Neural cell (in vitro differentiated cells): Measurements from ENCODE around the gene MAPT. TPM values are rescaled to one million over a fixed set of nuclear protein-coding genes. Genes with fewer than 3 reads are reported as not detected.

ENCODE experiments used
- H2AFZ ChIP-seq: fragments of 200-600, 300-800 bp; sonication (generic), shearing (Covaris generic); 2 replicates; pipeline ENCODE4 v1.6.0; 2014; ENCODE audit warnings: low read depth, mild to moderate bottlenecking, antibody characterized with exemption, low read length, moderate library complexity
- H3F3A ChIP-seq: fragments of 200-600 bp; shearing (Covaris generic); 2 replicates; pipeline ENCODE4 v1.6.1; 2016; ENCODE audit warnings: mild to moderate bottlenecking, moderate library complexity, mixed read lengths, antibody characterized with exemption, low read length; ENCODE audit not compliant: insufficient read depth, poor library complexity, severe bottlenecking
- H3K27ac ChIP-seq: fragments of 200-600, 300-800 bp; sonication (generic), shearing (Covaris generic); 2 replicates; pipeline ENCODE4 v1.5.1; 2014; ENCODE audit warnings: mild to moderate bottlenecking, low read length, moderate library complexity
- H3K27me3 ChIP-seq: fragments of 300-800, 200-600 bp; sonication (generic), shearing (Covaris generic); 2 replicates; pipeline ENCODE4 v1.6.0; 2014; ENCODE audit warnings: mild to moderate bottlenecking, low read depth, low read length, moderate library complexity; ENCODE audit not compliant: insufficient read depth
- H3K36me3 ChIP-seq: fragments of 300-800, 200-600 bp; sonication (generic), shearing (Covaris generic); 2 replicates; pipeline ENCODE4 v1.5.1; 2014; ENCODE audit warnings: mild to moderate bottlenecking, antibody characterized with exemption, low read length, moderate library complexity; ENCODE audit not compliant: insufficient read depth
- H3K4me2 ChIP-seq: fragments of 300-800, 200-600 bp; sonication (generic), shearing (Covaris generic); 2 replicates; pipeline ENCODE4 v1.6.0; 2014; ENCODE audit warnings: mild to moderate bottlenecking, low read length
- H3K4me3 ChIP-seq: fragments of 300-800, 200-600 bp; sonication (generic), shearing (Covaris generic); 2 replicates; pipeline ENCODE4 v1.5.1; 2014; ENCODE audit warnings: mild to moderate bottlenecking, low read length, moderate library complexity
- H3K79me2 ChIP-seq: fragments of 200-600 bp; shearing (Covaris generic); replicated peaks from 2 replicates; pipeline ENCODE4 v1.6.0; 2014; ENCODE audit warnings: mild to moderate bottlenecking, low read length, moderate library complexity; ENCODE audit not compliant: insufficient read depth
- H3K9ac ChIP-seq: fragments of 300-800, 200-600 bp; sonication (generic), shearing (Covaris generic); 2 replicates; pipeline ENCODE4 v1.6.1; 2016; ENCODE audit warnings: mild to moderate bottlenecking, low read length, mixed read lengths
- H3K9me2 ChIP-seq: fragments of 200-600 bp; shearing (Covaris generic); 2 replicates; pipeline ENCODE4 v1.6.1; 2016; ENCODE audit warnings: mild to moderate bottlenecking, low read length, mixed read lengths; ENCODE audit not compliant: insufficient read depth
- H3K9me3 ChIP-seq: fragments of 200-600, 300-800 bp; sonication (generic), shearing (Covaris generic); 2 replicates; pipeline ENCODE4 v1.6.1; 2016; ENCODE audit warnings: mild to moderate bottlenecking, mixed run types, low read length, moderate library complexity, mixed read lengths
- H4K20me1 ChIP-seq: fragments of 200-600 bp; shearing (Covaris generic); 2 replicates; pipeline ENCODE4 v1.6.1; 2016; ENCODE audit warnings: mild to moderate bottlenecking, mixed run types; ENCODE audit not compliant: insufficient read depth
- EP300 ChIP-seq: fragments of 450-650 bp; conservative IDR thresholded peaks from 2 replicates; pipeline ENCODE4 v1.6.1; 2014; ENCODE audit warnings: antibody characterized with exemption, mild to moderate bottlenecking, moderate library complexity; ENCODE audit not compliant: poor library complexity, severe bottlenecking
- EZH2 ChIP-seq: fragments of 200-600, 300-800 bp; shearing (Covaris generic), sonication (generic); IDR thresholded peaks from 2 replicates; pipeline ENCODE4 v1.6.1; 2014; ENCODE audit warnings: antibody characterized with exemption, low read length, borderline replicate concordance, mild to moderate bottlenecking; ENCODE audit not compliant: insufficient read depth, poor library complexity, severe bottlenecking
- MXI1 ChIP-seq: fragments of 450-650 bp; conservative IDR thresholded peaks from 2 replicates; pipeline ENCODE4 v1.6.1; 2014; ENCODE audit warnings: antibody characterized with exemption, mild to moderate bottlenecking; ENCODE audit not compliant: poor library complexity, severe bottlenecking
- POLR2AphosphoS5 ChIP-seq: IDR thresholded peaks from 2 replicates; pipeline ENCODE4 v1.6.1; 2012
- RAD21 ChIP-seq: fragments of 450-650 bp; conservative IDR thresholded peaks from 2 replicates; pipeline ENCODE4 v1.6.1; 2014; ENCODE audit warnings: antibody characterized with exemption, mild to moderate bottlenecking, moderate library complexity
- SMC3 ChIP-seq: fragments of 450-650 bp; conservative IDR thresholded peaks from 2 replicates; pipeline ENCODE4 v1.6.1; 2014; ENCODE audit warnings: antibody characterized with exemption, mild to moderate bottlenecking, moderate library complexity; ENCODE audit not compliant: poor library complexity
- TAF1 ChIP-seq: IDR thresholded peaks from 2 replicates; pipeline ENCODE4 v1.6.1; 2012; ENCODE audit warnings: low read depth
- polyA plus RNA-seq: library from polyadenylated mRNA; depleted of rRNA; stranded (reverse); fragments of >200 nt; gene quantifications from 2 replicates; pipeline ENCODE4 v1.2.3, GENCODE V29; 2014
- TF ChIP-seq, protein P1 (sequence below): IDR thresholded peaks from 2 replicates; pipeline ENCODE4 v1.6.1; 2012; ENCODE audit warnings: borderline replicate concordance
- TF ChIP-seq, protein P2 (sequence below): fragments of 450-650 bp; IDR thresholded peaks from 2 replicates; pipeline ENCODE4 v1.5.1; 2014; ENCODE audit warnings: antibody characterized with exemption, mild to moderate bottlenecking, moderate library complexity; ENCODE audit not compliant: poor library complexity, severe bottlenecking

The MAPT gene
- polyA plus RNA-seq, 1 donor from 2014 or later: 94.5 TPM

DNA sequence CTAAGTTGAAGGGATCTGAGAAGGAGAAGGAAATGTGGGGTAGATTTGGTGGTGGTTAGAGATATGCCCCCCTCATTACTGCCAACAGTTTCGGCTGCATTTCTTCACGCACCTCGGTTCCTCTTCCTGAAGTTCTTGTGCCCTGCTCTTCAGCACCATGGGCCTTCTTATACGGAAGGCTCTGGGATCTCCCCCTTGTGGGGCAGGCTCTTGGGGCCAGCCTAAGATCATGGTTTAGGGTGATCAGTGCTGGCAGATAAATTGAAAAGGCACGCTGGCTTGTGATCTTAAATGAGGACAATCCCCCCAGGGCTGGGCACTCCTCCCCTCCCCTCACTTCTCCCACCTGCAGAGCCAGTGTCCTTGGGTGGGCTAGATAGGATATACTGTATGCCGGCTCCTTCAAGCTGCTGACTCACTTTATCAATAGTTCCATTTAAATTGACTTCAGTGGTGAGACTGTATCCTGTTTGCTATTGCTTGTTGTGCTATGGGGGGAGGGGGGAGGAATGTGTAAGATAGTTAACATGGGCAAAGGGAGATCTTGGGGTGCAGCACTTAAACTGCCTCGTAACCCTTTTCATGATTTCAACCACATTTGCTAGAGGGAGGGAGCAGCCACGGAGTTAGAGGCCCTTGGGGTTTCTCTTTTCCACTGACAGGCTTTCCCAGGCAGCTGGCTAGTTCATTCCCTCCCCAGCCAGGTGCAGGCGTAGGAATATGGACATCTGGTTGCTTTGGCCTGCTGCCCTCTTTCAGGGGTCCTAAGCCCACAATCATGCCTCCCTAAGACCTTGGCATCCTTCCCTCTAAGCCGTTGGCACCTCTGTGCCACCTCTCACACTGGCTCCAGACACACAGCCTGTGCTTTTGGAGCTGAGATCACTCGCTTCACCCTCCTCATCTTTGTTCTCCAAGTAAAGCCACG, 133.0 kb downstream of the MAPT start:
- Histone ChIP-seq H3K4me3 (no peak overlapping the region), H4K20me1 (peaks cover 4% of the 10 kb centered on the region), H3K4me2 (no peak overlapping the region), H3K27me3 (no peaks in the 10 kb centered on the region), H3K9ac (no peak overlapping the region), H3K27ac (no peak overlapping the region), H3K9me3 (no peaks in the 10 kb centered on the region), H3K36me3 (peaks cover 26% of the 10 kb centered on the region), H3F3A (no peaks in the 10 kb centered on the region), H3K79me2 (no peaks in the 10 kb centered on the region), H3K9me2 (no peaks in the 10 kb centered on the region), H2AFZ (no peak overlapping the region)
- no peak for TF ChIP-seq POLR2AphosphoS5
- TF ChIP-seq, protein P1, sequence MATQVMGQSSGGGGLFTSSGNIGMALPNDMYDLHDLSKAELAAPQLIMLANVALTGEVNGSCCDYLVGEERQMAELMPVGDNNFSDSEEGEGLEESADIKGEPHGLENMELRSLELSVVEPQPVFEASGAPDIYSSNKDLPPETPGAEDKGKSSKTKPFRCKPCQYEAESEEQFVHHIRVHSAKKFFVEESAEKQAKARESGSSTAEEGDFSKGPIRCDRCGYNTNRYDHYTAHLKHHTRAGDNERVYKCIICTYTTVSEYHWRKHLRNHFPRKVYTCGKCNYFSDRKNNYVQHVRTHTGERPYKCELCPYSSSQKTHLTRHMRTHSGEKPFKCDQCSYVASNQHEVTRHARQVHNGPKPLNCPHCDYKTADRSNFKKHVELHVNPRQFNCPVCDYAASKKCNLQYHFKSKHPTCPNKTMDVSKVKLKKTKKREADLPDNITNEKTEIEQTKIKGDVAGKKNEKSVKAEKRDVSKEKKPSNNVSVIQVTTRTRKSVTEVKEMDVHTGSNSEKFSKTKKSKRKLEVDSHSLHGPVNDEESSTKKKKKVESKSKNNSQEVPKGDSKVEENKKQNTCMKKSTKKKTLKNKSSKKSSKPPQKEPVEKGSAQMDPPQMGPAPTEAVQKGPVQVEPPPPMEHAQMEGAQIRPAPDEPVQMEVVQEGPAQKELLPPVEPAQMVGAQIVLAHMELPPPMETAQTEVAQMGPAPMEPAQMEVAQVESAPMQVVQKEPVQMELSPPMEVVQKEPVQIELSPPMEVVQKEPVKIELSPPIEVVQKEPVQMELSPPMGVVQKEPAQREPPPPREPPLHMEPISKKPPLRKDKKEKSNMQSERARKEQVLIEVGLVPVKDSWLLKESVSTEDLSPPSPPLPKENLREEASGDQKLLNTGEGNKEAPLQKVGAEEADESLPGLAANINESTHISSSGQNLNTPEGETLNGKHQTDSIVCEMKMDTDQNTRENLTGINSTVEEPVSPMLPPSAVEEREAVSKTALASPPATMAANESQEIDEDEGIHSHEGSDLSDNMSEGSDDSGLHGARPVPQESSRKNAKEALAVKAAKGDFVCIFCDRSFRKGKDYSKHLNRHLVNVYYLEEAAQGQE: no peak
- TF ChIP-seq RAD21: no peak
- no peak for TF ChIP-seq EP300
- no peak for TF ChIP-seq TAF1
- TF ChIP-seq, protein P2, sequence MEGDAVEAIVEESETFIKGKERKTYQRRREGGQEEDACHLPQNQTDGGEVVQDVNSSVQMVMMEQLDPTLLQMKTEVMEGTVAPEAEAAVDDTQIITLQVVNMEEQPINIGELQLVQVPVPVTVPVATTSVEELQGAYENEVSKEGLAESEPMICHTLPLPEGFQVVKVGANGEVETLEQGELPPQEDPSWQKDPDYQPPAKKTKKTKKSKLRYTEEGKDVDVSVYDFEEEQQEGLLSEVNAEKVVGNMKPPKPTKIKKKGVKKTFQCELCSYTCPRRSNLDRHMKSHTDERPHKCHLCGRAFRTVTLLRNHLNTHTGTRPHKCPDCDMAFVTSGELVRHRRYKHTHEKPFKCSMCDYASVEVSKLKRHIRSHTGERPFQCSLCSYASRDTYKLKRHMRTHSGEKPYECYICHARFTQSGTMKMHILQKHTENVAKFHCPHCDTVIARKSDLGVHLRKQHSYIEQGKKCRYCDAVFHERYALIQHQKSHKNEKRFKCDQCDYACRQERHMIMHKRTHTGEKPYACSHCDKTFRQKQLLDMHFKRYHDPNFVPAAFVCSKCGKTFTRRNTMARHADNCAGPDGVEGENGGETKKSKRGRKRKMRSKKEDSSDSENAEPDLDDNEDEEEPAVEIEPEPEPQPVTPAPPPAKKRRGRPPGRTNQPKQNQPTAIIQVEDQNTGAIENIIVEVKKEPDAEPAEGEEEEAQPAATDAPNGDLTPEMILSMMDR: no peak
- no peak for TF ChIP-seq EZH2
- no peak for TF ChIP-seq SMC3
- TF ChIP-seq MXI1: no peak

GRCh38 chr17:46027976-46028325, 133.6 kb downstream of the MAPT start:
- Histone ChIP-seq H3K9ac (no peak overlapping the region), H4K20me1 (peaks cover 4% of the 10 kb centered on the region), H3K4me3 (no peak overlapping the region), H2AFZ (no peak overlapping the region), H3F3A (no peaks in the 10 kb centered on the region), H3K79me2 (no peaks in the 10 kb centered on the region), H3K4me2 (no peak overlapping the region), H3K36me3 (peaks cover 26% of the 10 kb centered on the region), H3K27me3 (no peaks in the 10 kb centered on the region), H3K27ac (no peak overlapping the region), H3K9me3 (no peaks in the 10 kb centered on the region), H3K9me2 (no peaks in the 10 kb centered on the region)
- TF ChIP-seq POLR2AphosphoS5: no peak
- TF ChIP-seq TAF1: no peak
- TF ChIP-seq RAD21: no peak
- TF ChIP-seq, protein P2: no peak
